T-helper 2 cell treated with Interferon-gamma antibody and Interleukin-4, amounts not matched to agents 100 ng/mL and 5 ng/mL, for 36 hours (primary cell): ENCODE data around the gene PDE2A. TPM values are rescaled to one million over a fixed set of nuclear protein-coding genes. Genes with fewer than 3 reads are reported as not detected.

Experiments
- intact Hi-C: fragments of 100-400 bp; cut with micrococcal nuclease; formaldehyde crosslinking; loops from one replicate; pipeline ENCODE4 v1.15.1; 2023
- total RNA-seq: library from RNA; stranded (reverse); gene quantifications from 2 replicates; pipeline ENCODE4 v1.2.3, GENCODE V29; 2022

The PDE2A gene
- total RNA-seq, 1 donor from 2014 or later, result 0.52 TPM

DNA sequence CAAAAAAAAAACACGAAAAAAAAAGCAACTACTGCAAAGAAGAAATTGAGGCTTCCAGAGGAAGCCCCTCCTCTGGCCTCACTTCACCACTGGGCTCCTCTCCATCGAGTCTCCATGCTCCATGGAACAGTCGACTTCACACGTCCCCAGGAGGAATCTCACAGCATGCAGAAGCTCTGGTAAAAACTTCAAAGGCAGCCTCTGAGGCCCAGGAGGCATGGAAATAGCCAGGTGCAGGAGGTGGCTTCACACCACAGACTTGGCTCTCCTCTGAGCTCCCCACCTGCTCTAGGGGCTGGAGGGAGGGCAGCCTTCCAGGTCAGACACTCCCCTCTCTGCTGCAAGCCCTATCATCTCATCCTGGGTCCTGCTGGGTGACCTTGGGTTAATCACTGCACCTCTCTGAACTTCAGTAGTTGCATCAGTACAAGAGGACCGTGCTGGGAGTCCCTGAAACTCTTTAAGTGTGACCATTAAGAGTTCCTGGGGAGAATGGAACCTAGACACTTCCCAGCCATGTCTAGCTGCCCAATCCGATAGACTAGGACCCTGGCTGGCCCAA, 8.2 kb downstream of the PDE2A start:
- intact Hi-C loops, result no loop called here

DNA sequence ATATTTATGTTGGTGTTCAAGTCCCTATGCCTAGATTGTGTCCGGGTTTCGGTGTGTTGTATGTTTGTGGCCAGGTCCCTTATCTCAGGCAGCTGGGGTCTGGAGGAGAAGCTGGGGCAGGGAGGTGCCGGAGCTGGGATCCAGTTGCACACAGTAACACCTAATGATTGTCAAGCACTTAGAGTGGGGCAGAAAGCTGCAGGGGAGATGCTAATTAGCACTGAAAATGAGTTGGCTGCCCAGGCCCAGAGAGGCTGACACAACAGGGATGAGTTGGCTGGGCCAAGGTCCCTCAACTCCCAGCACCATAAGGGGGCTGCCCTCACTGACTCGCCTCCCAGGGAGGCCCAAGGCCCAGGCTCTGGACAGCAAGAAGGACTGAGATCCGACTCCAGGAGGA, 12.2 kb downstream of the PDE2A start:
- intact Hi-C loops, result no loop called here

DNA sequence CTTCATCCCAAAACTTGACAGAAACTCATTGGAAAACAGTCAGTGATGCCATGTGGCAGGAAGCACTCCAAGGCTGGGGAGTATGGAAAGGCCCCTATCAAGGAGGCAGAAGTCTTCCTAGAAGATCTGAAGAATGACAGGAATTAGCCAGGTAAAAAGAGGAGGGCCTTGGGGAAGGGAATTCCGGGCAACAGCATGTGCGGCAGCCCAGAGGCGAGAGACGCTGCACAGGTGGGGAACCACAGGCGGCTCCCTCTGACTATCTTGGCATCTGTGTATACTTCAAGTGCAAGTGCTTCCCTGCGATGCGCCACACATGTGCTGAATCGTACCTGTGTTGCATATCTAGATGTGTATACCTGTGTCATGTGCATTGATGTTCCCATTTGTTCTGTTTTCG, 12.7 kb downstream of the PDE2A start:
- intact Hi-C loops, result no loop called here

DNA sequence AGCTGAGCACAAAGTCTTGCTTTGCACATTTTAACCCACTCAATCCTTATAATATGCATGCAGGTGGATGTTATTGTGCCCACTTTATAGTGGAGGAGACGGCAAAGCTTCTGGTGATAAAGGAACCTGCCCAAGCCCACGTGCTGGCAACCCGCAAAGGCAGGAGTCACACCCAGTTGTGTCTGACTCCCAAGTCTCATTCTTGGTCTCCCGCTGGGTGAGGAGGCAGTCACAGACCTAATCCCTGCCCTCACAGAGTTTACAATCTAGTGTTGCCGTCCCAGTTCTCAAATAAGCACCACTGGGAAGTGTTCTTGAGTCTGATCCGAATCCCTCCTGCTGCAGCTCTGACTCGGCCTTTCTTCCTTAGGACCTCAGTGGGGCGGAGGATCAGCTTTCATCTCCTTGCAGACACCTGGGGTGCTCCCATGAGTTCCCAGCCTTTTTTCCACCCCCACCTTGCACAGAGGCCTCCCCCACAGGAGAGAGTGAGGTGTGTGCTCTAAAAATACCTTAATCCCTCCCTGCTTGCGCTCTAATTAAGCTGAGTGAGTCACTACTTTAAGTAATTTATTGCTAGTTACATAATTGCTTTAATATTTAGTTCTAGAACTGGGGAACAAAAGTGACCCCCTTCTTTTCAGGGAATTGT, 15.1 kb downstream of the PDE2A start:
- intact Hi-C loops, result no loop called here

DNA sequence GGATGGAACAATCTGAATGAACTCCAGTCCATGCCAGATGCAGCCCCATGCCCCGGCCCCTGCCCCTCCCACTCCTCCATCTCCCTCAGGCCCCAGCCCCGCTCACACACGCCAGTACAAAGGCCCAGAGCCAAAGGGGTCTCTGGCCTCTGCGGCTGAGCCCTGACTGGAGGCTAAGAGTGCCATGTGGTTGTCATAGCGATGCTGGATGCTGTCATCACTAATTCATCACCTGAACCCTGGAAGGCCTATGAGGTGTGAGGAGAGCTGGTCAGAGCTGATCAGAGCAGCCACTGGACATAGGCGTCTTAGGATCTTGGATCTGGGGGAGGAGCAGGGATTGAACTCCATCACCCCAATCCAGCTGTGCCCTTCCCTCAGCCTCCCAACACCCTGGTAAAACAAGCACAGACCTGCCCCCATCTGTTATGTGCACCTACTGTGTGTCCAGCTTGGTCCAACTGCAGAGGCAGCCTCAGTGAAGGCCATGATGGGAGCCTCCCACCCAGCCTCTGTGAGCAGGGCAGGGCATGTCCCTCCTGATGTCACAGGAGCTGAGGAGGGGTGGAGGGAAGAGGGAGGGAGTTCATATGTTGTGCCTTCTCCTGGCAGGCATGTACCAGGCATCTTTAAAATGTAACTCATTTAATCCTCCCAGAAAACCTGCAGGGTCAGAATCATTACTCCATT, 16.7 kb downstream of the PDE2A start:
- intact Hi-C loops, result no loop called here

DNA sequence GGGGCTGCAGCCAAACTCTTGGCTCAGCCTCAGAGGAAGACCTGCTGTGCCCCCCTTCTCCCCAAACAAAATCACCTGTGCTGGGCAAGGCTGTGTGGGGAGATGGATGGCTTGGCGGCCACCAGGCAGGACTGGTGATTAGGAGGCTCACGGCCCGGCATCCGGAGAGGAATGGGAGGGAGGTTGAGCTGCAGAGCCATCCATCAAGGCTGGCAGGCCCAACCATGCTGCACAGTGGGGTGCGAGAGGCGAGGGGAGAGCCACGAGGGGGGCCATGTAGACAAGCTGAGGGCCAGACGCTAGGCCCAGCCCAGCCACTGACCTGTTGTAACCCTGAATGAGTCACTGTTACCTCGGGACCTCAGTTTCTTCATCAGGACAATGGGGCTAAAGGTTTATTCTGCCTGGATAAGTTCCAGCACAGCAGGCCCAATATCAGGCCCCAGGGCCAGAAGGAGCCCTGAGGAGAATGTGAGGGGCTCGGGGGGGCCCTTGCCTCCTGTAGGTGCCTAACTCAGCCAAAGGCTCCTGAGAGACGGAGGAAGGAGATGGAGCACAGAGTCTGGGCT, 18.2 kb downstream of the PDE2A start:
- intact Hi-C loops, result no loop called here

DNA sequence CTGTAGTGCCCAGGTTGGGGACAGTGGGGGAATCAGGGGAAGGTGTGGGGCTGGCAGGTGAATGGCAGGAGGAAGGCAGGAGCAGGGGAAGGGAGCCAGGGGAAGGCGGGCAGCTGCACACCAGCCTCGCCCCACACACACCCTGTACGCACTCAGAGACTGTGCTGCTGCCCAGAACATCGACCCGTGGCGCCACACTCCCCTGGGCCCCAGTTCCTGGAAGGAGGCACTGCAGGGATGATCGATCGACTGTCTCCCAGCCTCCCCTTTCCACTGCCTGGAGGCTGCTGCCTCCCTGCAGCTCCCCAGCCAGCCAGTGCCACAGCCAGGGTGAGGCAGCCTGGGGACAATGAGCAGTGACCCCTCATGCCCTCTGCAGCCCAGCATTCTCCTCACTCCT, 19.2 kb downstream of the PDE2A start:
- intact Hi-C loops, result no loop called here

DNA sequence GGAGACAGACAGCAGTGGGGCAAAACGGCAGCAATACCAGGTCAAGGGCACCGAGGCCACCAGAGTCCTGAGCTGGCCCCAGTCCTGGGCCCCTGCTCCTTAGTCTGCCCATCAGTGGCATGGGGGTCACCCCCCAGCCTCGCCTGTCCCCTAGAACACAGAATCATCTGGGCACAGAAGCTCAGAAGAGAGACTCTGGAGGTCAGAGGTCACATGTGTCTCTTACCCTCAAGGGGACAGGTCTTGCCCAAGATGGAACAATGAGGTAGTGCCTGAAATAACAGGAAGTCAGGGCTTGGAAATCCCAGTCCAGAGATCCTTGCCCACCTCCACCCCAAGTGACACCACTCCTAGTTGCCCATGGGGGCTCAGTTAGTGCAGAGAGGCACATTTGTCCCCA, 20.6 kb downstream of the PDE2A start:
- intact Hi-C loops, result no loop called here

DNA sequence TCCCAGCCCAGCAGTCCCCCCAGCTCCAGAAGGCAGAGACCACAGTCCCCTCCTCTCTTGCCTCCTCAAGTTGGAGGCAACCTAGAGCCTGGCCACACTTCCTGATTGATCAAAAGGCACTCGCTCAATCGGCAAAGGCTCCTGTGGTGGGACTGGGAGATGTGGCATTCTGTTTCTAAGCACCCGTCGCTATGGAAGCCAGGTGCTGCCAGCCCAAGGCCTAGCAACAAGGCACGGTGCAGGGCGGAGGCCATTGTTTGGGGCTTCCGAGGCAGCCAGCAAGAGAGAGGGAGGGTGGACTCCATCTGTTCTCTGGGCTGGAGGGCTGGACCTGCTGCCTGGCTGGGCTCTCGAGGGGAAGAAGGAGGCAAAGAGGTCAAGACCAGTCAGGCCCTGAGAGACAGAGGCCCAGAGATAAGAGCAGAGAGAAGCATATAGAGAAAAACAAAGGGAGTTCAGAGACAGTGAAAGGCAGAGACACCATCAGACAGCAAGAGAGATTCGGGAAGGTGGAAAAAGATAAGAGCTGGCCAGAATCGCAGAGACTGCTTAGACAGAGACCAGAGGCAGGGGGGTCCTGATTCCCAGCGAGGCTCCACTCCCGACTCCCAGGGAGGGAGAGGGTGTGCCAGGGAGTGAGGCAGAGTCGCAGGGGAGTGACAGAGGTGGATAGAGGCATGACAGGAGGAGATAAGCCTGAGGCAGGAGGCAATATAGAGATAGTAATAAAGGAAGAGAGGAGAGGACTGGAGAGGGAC, 21.2 kb downstream of the PDE2A start:
- intact Hi-C loops, result no loop called here

DNA sequence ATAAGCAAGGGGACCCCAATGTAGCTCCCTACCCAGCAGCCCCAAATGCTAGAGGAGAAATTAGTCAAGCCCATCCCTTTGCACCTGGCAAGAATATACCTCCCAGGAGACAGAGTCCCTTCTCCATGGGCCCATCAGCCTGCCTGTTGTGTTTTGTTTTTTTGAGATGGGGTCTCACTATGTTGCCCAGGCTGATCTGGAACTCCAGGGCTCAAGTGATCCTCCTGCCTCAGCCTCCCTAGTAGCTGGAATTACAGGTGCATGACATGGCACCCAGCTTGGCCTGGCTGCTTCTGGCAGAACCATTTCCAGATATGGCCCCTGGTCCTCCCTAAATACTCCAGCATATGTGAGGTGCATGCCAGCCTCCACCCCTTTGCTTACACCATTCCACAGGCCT, 22.1 kb downstream of the PDE2A start:
- intact Hi-C loops, result no loop called here

DNA sequence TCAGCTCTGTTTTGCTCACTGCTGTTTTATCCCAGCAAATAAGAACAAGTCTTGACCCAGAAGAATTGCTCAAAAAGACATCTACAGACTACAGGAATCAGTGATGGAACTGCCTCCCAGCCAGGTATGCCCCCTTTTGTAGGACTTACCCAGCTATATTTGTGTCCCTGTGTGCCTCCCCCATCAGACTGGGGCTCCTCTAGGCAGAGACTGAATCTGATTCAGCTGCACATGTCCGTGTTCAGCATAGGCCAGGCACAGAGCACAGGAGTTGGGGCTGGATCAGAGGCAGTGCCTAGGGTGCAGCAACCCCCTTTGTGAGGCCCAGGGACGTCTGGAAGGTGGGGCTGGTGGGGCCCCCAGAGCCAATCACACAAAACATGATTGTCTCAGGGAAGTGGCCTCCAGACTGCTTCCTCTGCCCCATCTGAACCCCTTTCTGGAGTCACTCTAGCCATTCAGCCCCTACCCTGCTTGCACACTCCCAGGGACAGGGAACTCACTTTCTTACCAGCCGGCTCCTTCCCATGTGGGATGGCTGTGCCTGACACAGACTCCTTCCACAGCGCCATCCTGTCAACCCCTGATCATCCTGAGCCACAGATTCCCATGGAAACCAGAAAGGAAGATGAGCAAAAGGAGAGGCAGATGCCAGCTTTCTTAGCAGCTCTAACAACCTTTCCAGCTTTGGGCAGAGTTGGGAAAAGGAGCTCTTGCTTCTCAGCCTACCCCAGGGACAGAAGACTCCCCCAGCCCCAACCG, 24.8 kb downstream of the PDE2A start:
- intact Hi-C loops, result no loop called here

DNA sequence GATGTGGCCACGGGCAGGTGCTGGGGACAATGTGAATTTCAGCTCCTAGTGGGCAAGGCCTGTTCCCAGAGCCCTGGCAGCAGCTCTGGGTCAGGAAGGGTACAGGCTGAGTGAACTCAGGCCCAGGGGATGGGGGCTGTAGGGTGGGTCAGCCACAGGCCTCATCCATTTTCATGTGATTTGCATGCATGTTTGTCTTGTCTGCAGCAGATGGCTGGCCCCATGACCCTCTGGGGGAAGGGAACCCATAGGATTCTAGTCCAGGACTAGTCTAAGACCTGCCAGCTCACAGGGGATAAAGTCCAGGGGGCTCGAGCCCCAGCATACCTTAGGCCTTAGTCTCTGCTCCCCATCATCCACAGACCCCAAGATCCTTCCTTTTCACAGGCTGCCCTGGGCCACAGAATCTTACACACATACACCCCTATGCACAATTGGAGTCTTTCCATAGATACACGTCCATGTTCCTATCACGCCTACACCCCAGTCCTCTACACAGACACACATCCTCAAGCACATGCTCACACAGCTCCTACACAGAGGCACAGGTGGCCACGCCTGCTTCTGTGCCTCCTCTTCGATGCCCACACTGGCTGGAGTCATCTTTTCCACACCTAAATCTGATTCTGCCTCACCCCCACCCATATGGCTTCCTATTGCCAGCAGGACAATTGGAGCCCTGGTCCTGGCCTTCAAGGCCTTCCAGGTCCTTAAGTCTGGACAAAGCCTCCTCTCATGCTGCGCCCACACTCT, 25.7 kb downstream of the PDE2A start:
- intact Hi-C loops, result no loop called here

DNA sequence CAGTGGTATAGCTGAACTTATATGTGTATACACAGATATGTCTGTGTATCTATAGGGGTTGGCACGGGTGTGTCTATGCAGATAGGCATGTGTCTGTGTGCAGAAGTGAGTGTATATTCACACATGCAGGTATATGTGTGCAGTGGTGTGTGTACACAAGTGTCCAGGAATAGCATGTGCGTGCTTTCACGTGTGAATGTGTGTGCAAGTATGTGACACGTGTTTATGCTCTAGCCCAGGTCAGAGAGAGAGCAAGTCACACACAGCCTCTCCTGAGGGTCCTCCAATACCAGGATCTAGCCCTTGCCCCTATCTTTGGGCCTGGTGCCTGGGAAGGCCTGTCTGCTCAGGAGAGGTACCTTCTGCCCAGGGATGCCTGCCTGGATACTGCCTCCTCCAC, 26.3 kb downstream of the PDE2A start:
- intact Hi-C loops, result no loop called here

DNA sequence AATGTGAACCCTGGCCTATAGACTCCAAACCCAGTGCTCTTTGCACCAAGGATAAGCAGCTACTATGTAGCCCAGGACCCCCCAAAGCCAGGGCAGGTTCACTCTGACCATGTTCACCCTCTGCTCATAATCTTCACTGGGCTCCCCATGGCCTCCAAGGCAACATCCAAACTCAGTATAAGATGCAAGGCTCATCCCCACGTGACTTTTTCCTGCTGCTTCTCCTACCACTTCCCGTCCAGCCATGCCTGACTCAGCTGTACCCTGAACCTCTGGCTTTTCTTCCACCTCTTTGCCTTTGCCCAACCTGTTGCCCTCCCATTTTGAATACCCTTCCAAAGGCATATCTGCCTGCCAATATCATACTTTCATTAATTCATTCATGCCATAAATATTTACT, 27.8 kb downstream of the PDE2A start:
- intact Hi-C loops, result no loop called here

DNA sequence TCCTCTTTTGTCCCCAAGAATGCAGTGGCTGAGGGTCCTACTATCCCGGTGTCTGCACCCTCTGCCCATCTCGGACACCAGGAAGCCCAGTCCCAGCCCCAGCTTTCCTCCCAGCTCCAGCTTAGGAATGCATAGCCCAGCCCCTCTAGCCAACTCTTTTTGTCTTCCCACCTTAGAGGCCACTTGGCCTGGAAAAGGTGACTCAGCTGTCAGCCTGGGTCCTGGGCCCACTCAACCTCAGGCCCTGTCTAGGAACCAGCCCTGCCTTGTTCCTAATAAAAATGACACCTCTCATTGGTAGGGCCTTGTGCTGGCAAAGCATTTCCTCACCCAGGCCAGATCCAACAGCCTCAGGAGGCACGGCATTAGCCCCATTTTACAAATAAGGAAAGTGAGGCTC, 28.2 kb downstream of the PDE2A start:
- intact Hi-C loops, result no loop called here

DNA sequence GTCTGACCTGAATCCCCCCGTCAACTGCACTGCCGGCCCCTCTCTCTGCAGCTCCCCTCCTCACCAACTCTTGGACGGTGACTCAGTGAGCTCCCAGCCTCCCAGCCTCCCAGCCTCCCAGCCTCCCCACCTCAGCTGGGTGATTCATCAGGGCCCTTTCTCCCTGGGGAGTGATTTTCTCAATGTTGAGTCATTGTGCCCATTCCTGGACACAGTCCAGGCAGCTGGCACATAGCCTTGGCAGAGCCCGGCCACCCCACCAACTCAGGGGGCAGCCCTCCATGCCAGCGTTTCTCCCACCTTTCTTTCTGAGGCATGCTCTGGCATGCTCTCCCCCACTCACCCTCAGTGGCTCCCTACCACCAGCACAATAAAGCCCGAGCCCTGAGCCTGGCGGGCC, 30.7 kb downstream of the PDE2A start:
- intact Hi-C loops, result loop anchor here (1.0 kb wide), 2 partner anchors 58 to 172 kb away; no protein-coding TSS in a partner anchor

DNA sequence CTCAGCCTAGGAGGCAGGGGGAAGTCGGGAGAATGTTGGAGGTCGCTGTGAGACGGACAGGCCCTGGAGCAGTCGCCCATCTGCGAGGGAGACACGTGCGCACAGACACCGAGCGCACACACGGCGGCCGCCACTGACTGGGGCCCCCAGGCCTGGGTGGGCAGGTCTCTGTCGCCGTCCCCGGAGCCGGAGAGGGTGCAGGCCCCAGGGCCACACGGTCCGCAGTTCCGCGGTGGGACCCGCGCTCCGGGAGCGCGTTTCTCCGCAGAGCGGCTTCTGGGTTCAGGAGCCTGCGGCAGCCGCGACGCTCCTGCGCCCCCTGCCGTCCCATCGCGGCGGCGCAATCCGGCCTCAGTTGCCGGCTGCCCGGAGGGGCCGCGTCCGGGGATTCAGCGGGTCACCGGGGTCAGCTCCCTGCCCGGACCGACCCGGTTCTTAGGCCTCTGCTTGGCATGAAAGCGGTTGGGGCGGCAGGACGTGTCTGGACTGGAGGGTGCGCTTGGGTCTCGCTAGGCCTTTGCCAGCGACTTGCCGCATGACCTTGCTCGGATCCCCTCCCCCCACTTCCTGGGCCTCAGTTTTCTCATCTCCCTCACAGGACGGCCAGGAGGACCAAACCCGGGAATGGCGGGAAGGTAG, 31.2 kb downstream of the PDE2A start:
- intact Hi-C loops, result loop anchor here (1.0 kb wide), 2 partner anchors 58 to 172 kb away; no protein-coding TSS in a partner anchor

DNA sequence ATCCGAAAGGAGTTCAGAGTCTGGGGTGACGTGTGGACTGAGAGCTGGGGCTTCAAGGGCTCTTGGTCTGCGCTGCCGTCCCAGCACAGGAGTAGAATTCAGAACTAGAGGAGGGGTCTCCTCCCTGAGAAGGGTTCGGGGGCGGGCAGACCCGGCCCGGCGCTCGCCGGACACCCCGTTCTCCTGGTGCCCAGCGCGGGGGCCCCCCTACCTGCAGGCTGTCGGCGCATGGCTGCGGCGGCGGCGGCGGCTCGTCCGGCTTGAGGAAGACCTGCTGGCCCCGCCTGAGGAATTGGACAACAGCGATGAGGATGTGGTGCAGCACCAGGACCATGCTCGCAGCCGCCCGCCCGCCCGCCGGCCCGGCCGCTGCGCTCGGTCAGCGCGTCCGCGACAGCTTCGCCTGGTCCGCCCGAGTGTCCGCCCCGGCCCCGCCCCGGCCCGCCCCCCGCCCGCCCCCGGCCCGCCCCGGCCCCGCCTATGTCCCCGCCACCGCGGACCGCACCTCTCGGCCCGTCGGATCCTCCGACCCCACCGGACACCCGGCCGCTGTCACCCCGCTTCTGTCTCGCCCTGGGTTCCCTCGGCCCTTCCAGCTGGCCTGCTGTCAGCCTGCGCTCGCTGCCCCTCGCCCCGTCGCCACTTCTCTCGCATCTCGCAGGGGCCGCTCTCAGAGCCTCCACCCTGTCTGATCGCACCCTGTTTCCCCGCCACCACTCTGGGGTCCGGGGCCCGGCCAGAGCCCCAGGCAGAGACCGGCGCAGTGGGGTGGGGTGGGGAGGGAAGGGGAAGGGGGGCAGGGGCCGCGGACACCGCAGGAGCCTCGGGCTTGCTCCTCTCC, 32.0 kb downstream of the PDE2A start:
- intact Hi-C loops, result no loop called here

DNA sequence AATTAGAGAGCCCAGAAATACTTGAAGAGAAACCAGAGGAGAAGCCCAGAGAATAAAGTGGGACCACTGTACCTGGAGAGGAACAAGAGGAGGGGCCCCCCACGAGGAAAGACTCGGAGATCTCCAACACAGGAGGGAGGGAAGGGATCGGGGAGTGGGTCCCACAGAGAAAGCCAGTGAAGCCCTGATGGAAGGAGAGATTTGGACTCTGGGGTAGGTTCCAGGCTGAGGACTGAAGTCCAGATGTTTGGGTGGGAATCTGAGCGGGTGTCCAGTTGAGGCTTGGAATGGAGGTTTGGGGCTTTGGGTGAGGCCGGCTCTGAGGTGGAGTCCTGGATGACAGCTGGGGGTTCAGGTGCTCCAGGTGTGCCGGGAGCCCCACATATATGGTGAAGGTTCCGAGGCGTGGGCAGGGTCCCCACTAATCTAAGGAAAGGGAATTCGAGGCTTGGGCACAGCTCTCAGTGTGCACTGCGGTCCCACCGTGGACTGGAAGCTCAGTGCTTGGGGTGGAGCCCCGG, 32.6 kb downstream of the PDE2A start:
- intact Hi-C loops, result no loop called here
